GM20000 (cell line): ENCODE measurements around the gene C3orf33.

Source experiments
- DNase-seq: peaks from one replicate; pipeline ENCODE4 v3.0.0; 2012; ENCODE audit warnings: low spot score
- TF ChIP-seq, protein P1 (sequence below): IDR thresholded peaks from 2 replicates; pipeline ENCODE4 v1.5.1; 2012; ENCODE audit warnings: mild to moderate bottlenecking, control low read depth; ENCODE audit errors: extremely low read depth, missing control alignments

Gene C3orf33

GRCh38 chr3:155744626-155745324 is 61.3 kb downstream of the C3orf33 start, which contains the start of gene PLCH1:
TSS of gene PLCH1 (minus strand) at chr3:155745071. CDS start at chr3:155704224, 40,847 bp downstream.
- peak; percentile 67 for DNase-seq
- TF ChIP-seq, protein P1, sequence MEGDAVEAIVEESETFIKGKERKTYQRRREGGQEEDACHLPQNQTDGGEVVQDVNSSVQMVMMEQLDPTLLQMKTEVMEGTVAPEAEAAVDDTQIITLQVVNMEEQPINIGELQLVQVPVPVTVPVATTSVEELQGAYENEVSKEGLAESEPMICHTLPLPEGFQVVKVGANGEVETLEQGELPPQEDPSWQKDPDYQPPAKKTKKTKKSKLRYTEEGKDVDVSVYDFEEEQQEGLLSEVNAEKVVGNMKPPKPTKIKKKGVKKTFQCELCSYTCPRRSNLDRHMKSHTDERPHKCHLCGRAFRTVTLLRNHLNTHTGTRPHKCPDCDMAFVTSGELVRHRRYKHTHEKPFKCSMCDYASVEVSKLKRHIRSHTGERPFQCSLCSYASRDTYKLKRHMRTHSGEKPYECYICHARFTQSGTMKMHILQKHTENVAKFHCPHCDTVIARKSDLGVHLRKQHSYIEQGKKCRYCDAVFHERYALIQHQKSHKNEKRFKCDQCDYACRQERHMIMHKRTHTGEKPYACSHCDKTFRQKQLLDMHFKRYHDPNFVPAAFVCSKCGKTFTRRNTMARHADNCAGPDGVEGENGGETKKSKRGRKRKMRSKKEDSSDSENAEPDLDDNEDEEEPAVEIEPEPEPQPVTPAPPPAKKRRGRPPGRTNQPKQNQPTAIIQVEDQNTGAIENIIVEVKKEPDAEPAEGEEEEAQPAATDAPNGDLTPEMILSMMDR = no peak

GRCh38 chr3:155744010-155744625 is 62.0 kb downstream of the C3orf33 start:
- DNase-seq = peak; percentile 57
- TF ChIP-seq, protein P1 = no peak

DNA sequence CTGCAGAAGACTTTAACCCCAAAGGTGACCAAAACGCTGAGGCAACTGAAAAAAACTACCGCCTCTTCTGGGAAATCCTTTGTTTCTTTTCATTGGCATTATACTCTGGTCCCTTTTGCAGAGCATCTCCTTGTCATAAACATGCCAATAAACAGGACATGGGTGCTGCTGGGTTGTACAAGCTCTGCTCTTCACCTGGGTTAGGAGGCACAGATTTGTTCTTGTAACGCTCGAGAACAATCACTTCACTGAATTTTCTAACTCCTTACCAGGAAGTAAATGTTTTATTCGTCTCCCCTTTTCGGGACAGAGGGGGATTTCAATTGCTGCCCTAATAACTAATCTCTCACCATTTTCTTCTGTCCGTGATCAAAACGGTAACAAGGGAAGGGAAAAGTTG is 62.5 kb downstream of the C3orf33 start:
- TF ChIP-seq, protein P1 = no peak
- DNase-seq = peak; percentile 30

GRCh38 chr3:155742349-155742965 is 63.6 kb downstream of the C3orf33 start:
- TF ChIP-seq, protein P1 = no peak
- DNase-seq = no peak

DNA sequence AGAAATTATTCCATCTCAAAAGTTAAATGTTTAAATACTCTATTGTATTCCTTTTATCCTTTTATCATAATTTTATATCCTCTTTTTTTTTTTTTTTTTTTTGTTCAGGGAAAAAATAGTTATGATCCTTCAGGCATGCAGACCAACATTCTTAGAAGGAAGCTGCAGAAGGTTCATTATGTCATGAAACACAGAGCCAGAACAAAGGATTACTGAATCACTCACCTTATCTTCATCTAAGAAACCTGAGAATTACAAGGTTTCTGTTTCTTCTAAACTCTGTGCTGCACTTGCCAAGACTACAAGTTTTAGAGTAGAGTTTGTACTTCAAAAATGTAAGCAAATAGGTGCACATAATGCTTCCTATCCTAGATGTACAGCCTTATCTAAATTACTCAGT is 64.5 kb downstream of the C3orf33 start:
- DNase-seq = no peak
- TF ChIP-seq, protein P1 = no peak

GRCh38 chr3:155741101-155741500 is 65.0 kb downstream of the C3orf33 start:
- DNase-seq = no peak
- TF ChIP-seq, protein P1 = no peak

GRCh38 chr3:155739154-155739553 is 66.9 kb downstream of the C3orf33 start:
- TF ChIP-seq, protein P1 = no peak
- no peak for DNase-seq
